M059J (cell line): Measurements from ENCODE around the gene KIAA1549. TPM values are rescaled to one million over a fixed set of nuclear protein-coding genes. Genes with fewer than 3 reads are reported as not detected.
"Not testable (repeated sequence)": the region's sequence is repeated elsewhere in the genome, so short reads cannot be mapped to it uniquely, and the experiment has no call there.

ENCODE experiments used
- DNase-seq: peaks from one replicate; pipeline ENCODE4 v3.0.0-alpha.2; 2012; ENCODE audit warnings: low read depth
- total RNA-seq: library from RNA; depleted of rRNA; stranded (reverse); fragments of >200 nt; shearing (Covaris generic); gene quantifications from 2 replicates; pipeline ENCODE4 v1.2.3, GENCODE V29; 2014; rRNA removed

KIAA1549 gene
- total RNA-seq, result 2.6 and 3.9 TPM in 2 replicates

- peak; percentile 70 for DNase-seq
Measured at GRCh38 chr7:138981332-138982203, at the start of gene KIAA1549. Gene KIAA1549, minus strand, starts transcription at chr7:138981389. Its CDS starts 120 bp downstream, at chr7:138981269.

- no peak for DNase-seq
Measured at GRCh38 chr7:139029353-139029752, 48.2 kb upstream of the KIAA1549 start.

- DNase-seq, result no peak
Measured at GRCh38 chr7:139026551-139026950, 45.4 kb upstream of the KIAA1549 start.

- DNase-seq, result not testable (repeated sequence)
Measured at GRCh38 chr7:139025861-139026260, 44.7 kb upstream of the KIAA1549 start.

GRCh38 chr7:139023076-139023475 lies 41.9 kb upstream of the KIAA1549 start:
- DNase-seq, result no peak

- DNase-seq, result no peak
Measured at GRCh38 chr7:139022286-139022685, 41.1 kb upstream of the KIAA1549 start.

- DNase-seq, result no peak
Measured at GRCh38 chr7:139018910-139019309, 37.7 kb upstream of the KIAA1549 start.

GRCh38 chr7:139016931-139017511 lies 35.8 kb upstream of the KIAA1549 start:
- peak; percentile 77 for DNase-seq

GRCh38 chr7:139011373-139011772 lies 30.2 kb upstream of the KIAA1549 start:
- DNase-seq, result no peak

- no peak for DNase-seq
Measured at GRCh38 chr7:139004321-139005090, 23.3 kb upstream of the KIAA1549 start.

GRCh38 chr7:138999414-138999813 lies 18.2 kb upstream of the KIAA1549 start:
- no peak for DNase-seq

GRCh38 chr7:138992052-138992531 lies 10.9 kb upstream of the KIAA1549 start:
- DNase-seq, result peak; percentile 64

- no peak for DNase-seq
Measured at GRCh38 chr7:138987686-138988085, 6.5 kb upstream of the KIAA1549 start.

- peak; percentile 65 for DNase-seq
Measured at GRCh38 chr7:138982204-138982623, 1.0 kb upstream of the KIAA1549 start.

GRCh38 chr7:138980563-138981291 lies 462 bp downstream of the KIAA1549 start:
- DNase-seq, result peak; percentile 14

GRCh38 chr7:138979988-138980562 lies 1.1 kb downstream of the KIAA1549 start:
- DNase-seq, result peak; percentile 7

- peak; percentile 30 for DNase-seq
Measured at GRCh38 chr7:138979226-138979979, 1.8 kb downstream of the KIAA1549 start.

GRCh38 chr7:138978541-138979184 lies 2.5 kb downstream of the KIAA1549 start:
- no peak for DNase-seq

GRCh38 chr7:138976161-138976560 lies 5.0 kb downstream of the KIAA1549 start:
- DNase-seq, result not testable (repeated sequence)
